ENCODE results near the gene ENKUR. TPM values are rescaled to one million over a fixed set of nuclear protein-coding genes. Genes with fewer than 3 reads are reported as not detected.

Gene ENKUR
- total RNA-seq, 1 donor from 2014 or later = not detected

DNA sequence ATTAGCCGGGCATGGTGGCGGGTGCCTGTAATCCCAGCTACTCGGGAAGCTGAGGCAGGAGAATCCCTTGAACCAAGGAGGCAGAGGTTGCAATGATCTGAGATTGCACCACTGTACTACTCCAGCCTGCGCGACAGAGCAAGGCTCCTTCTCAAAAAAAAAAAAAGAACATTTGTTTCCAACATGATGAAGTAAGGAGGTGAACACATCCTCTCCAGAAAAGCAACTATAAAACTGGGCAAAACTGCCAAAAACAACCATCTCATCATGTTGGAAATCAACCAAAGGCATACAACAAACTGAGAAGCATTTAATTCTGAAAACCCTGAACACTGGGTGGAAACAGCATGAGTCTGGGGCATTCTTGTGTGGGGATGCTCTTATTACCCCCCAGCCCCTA lies 77.9 kb downstream of the ENKUR start:
- TF ChIP-seq EZH2 (IDR thresholded peaks at IDR 0.05) (no peak), EZH2phosphoT487 (IDR thresholded peaks at IDR 0.05) (no peak)
- TF ChIP-seq, protein P1, sequence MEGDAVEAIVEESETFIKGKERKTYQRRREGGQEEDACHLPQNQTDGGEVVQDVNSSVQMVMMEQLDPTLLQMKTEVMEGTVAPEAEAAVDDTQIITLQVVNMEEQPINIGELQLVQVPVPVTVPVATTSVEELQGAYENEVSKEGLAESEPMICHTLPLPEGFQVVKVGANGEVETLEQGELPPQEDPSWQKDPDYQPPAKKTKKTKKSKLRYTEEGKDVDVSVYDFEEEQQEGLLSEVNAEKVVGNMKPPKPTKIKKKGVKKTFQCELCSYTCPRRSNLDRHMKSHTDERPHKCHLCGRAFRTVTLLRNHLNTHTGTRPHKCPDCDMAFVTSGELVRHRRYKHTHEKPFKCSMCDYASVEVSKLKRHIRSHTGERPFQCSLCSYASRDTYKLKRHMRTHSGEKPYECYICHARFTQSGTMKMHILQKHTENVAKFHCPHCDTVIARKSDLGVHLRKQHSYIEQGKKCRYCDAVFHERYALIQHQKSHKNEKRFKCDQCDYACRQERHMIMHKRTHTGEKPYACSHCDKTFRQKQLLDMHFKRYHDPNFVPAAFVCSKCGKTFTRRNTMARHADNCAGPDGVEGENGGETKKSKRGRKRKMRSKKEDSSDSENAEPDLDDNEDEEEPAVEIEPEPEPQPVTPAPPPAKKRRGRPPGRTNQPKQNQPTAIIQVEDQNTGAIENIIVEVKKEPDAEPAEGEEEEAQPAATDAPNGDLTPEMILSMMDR (IDR thresholded peaks at IDR 0.05) = no peak
- peaks cover under 1% of the 10 kb centered on the region for H3K4me1 ChIP-seq
- H4K20me1 ChIP-seq (ENCODE audit: low read depth) = no peaks in the 10 kb centered on the region
- Mint-ChIP-seq H3K27ac (no peak overlapping the region), H3K27me3 (ENCODE audit: insufficient read depth, low read depth) (no peaks in the 10 kb centered on the region), H3K36me3 (peaks cover 12% of the 10 kb centered on the region), H3K9me3 (peaks cover 2% of the 10 kb centered on the region), H3K4me1 (peaks cover under 1% of the 10 kb centered on the region), H3K4me3 (no peak overlapping the region)
- H3K27me3 ChIP-seq = no peaks in the 10 kb centered on the region
- no peak for DNase-seq (ENCODE audit: low spot score)
- no peak overlapping the region for H3K27ac ChIP-seq
- H3K4me2 ChIP-seq = no peak overlapping the region
- no peaks in the 10 kb centered on the region for H3K9me3 ChIP-seq (ENCODE audit: low read depth)
- no peaks in the 10 kb centered on the region for H3F3A ChIP-seq (ENCODE audit: low read depth)
- H3K36me3 ChIP-seq = no peaks in the 10 kb centered on the region
- no peaks in the 10 kb centered on the region for H3K79me2 ChIP-seq (ENCODE audit: low read depth)
- H3K4me3 ChIP-seq = no peak overlapping the region
- no peak overlapping the region for H2AFZ ChIP-seq (replicated peaks)
- no peak overlapping the region for H3K9ac ChIP-seq

- Histone ChIP-seq H3K4me2 (no peak overlapping the region), H3K9me3 (ENCODE audit: low read depth) (no peaks in the 10 kb centered on the region)
- no peak overlapping the region for H3K27ac Mint-ChIP-seq
Observed at GRCh38 chr10:24935504-24936292, 80.3 kb downstream of the ENKUR start.

More at GRCh38 chr10:24935504-24936292, 80.3 kb downstream of the ENKUR start:
- no peak for DNase-seq (ENCODE audit: low spot score)
- Mint-ChIP-seq H3K27me3 (ENCODE audit: insufficient read depth, low read depth) (no peaks in the 10 kb centered on the region), H3K9me3 (peaks cover 2% of the 10 kb centered on the region), H3K4me1 (no peaks in the 10 kb centered on the region), H3K4me3 (no peak overlapping the region), H3K36me3 (peaks cover 12% of the 10 kb centered on the region)
- Histone ChIP-seq H3K9ac (no peak overlapping the region), H3K4me1 (no peaks in the 10 kb centered on the region), H3K27ac (no peak overlapping the region), H3K27me3 (no peaks in the 10 kb centered on the region), H2AFZ (replicated peaks) (no peak overlapping the region), H3K36me3 (no peaks in the 10 kb centered on the region), H3K4me3 (no peak overlapping the region), H4K20me1 (ENCODE audit: low read depth) (no peaks in the 10 kb centered on the region), H3K79me2 (ENCODE audit: low read depth) (no peaks in the 10 kb centered on the region), H3F3A (ENCODE audit: low read depth) (no peaks in the 10 kb centered on the region)
- TF ChIP-seq, protein P1 (IDR thresholded peaks at IDR 0.05) = no peak

Small RNA genes within 50 kb of the gene (small RNA-seq; reads per million reads assigned to genes)
- gene AL512598.1 = not detected

Other genes with a start within 250 kb of the ENKUR start
- 26.4 and 37.7 TPM in 2 replicates for gene PRTFDC1, start 63.6 kb downstream of the ENKUR start, total RNA-seq (ENCODE audit: low replicate concordance)
- 11.0 and 19.4 TPM in 2 replicates for gene THNSL1, start 454 bp upstream of the ENKUR start, total RNA-seq (ENCODE audit: low replicate concordance)
- 0.09 and 0.39 TPM in 2 replicates for gene GPR158, start 158.8 kb upstream of the ENKUR start, total RNA-seq (ENCODE audit: low replicate concordance)

All from neural progenitor cell (in vitro differentiated cells).